ENCODE measurements around the gene RAG2.
"Not testable (repeated sequence)": the region's sequence is repeated elsewhere in the genome, so short reads cannot be mapped to it uniquely, and the experiment has no call there.

The RAG2 gene

DNA sequence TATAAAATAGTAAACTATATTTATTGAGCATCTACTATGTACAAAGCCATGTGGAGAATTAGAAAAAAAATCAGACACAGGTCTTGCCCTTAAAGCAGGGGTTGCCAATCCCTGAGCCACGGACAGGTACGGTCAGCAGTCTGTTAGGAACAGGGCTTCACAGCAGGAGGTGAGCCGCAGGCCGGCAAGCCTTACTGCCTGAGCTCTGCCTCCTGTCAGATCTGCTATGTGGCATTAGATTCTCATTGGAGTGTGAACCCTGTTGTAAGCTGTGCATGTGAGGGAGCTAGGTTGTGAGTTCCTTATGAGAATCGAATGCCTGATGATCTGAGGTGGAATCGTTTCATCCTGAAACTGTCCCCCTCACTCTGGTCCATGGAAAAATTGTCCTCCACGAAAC lies 2.1 kb upstream of the RAG2 start:
- no peak for DNase-seq (ENCODE audit: low spot score)

DNA sequence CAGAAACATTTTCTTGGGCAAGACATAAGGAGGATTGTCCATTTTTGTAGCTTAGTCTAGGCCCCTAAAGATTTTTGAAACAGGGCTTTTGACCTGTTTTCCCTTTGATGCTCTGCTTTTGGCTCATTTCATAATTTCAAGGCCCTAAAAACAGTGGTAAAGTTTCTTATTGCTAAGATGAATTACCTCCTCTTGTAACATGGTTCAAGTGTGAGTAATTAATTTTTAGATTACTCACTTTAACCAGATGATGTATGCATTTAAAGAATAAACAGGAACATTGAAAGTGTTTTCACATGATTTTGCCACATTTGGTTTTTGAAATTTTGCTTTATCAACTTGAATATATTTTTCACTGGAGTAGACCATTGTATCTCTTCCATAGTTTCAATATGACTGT lies 1.2 kb downstream of the RAG2 start:
- no peak for DNase-seq (ENCODE audit: low spot score)

GRCh38 chr11:36594316-36594989 lies 3.6 kb downstream of the RAG2 start, which contains the start of gene IFTAP:
Gene IFTAP, plus strand, starts transcription at chr11:36594502. Its CDS starts 15,602 bp downstream, at chr11:36610104.
- DNase-seq (ENCODE audit: low spot score): peak; percentile 98

DNA sequence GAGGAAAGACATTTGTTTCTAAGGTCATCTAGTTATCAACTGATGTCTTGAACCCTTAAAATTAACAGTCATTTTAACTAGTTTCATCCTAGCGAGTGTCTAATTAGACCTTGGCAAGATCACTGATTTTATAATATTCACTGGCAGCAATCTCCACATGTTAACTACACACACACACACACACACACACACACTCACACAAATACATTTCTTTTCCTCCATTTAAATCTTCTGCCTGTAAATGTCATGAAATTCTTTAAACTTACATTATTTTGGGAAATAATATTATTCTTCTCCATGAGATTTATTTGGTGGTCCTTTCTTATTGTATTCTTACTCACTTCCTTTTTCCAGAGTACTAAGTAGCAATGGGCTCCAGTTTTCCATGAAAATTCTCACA lies 6.6 kb downstream of the RAG2 start:
- DNase-seq (ENCODE audit: low spot score): no peak

DNA sequence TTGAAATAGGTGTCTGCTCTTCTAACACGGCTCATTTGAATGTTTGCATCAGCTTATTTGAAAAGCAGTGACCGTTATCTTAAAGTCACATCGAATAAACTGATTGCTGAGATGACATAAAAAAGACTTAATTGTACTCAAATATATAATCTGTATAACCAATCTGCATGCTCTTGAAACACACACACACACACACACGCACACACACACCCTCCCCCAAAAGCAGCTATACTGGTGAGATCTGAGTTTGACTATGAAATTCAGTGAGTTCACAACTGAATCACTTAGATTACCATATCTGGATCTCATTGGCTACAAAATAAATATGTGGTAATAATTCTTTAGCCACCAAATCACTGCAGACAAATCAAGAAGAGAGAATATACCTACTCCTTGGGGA lies 7.5 kb downstream of the RAG2 start:
- no peak for DNase-seq (ENCODE audit: low spot score)

DNA sequence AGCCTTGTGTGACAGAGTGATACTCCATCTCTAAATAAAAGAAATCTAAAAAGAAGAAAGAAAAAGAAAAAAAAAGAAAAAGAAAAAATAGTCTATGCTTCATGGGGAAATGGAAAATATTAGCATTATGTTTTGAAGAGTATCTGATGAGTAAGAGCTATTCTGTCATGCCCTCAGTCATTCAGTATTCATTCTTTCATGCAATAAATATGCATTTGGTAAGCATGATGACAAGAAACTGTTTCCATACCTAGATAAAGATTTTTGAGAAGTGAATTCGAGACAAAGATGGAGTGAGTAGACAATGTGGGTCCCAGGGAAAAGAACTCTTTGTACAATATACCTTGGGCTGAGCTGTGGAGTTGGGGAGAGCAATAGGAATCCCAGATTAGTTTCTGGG lies 9.9 kb downstream of the RAG2 start:
- DNase-seq (ENCODE audit: low spot score): no peak

GRCh38 chr11:36586543-36586942 lies 11.5 kb downstream of the RAG2 start:
- no peak for DNase-seq (ENCODE audit: low spot score)

DNA sequence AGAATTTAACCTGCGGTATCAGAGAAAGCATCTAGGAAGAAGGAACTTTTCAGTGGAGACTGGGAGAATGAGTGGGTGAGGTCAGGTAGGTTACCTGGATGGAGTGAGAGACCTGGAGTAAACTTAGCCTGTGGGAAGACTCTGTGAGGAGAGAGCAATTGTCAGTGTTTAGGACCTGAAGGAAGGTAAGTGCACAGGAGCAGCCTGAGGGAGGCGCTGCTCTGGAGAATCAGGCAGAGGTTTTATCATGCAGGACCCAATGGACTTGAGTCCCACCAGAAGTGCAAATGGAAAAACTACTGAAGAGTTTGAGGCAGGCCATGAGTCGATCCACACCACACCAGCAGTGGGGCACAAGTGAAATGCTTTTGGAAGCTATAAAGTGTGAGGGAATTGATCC lies 14.4 kb downstream of the RAG2 start:
- DNase-seq (ENCODE audit: low spot score): no peak

GRCh38 chr11:36581536-36581935 lies 16.5 kb downstream of the RAG2 start:
- DNase-seq (ENCODE audit: low spot score): no peak

DNA sequence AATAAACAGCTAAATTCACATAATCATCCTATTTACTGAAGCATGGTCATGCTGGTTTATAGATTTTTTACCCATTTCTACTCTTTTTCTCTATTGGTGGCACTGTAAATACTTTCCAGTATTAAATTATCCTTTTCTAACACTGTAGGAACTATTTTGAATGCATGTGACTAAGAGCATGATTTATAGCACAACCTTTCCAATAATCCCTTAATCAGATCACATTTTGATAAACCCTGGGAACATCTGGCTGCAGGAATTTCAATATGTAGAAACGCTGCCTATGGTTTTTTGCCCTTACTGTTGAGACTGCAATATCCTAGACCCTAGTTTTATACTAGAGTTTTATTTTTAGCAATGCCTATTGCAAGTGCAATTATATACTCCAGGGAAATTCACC lies 19.6 kb downstream of the RAG2 start:
- no peak for DNase-seq (ENCODE audit: low spot score)

DNA sequence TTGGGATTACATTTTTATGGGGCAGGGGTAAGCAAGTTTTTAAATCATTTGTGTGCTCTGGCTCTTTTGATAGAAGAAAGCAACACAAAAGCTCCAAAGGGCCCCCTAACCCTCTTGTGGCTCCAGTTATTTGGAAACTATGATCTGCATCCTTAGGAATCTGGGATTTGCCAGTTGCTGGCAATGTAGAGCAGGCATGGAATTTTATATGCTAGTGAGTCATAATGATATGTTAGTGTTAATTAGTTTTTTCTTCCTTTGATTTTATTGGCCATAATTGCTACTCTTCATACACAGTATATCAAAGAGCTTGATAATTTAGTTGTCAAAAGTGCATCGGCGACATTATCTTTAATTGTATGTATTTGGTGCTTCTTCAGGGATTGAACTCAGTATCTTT lies 20.2 kb downstream of the RAG2 start:
- DNase-seq (ENCODE audit: low spot score): no peak

DNA sequence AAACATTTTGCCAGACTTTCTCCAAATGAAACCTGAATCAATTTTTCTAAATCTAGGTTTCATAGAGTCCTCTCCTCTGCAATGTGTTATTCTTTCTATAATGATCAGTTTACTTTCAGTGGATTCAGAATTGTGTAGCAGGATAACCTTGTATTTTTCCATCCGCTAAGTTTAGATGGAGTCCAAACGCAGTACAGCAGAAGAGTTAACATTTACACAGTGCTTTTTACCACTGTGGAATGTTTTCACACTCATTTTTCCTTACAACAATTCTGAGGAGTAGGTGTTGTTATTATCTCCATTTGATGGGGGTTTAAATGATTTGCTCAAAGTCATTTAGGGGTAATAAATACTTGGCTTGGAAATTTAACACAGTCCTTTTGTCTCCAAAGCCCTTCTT lies 20.7 kb downstream of the RAG2 start:
- DNase-seq (ENCODE audit: low spot score): no peak

DNA sequence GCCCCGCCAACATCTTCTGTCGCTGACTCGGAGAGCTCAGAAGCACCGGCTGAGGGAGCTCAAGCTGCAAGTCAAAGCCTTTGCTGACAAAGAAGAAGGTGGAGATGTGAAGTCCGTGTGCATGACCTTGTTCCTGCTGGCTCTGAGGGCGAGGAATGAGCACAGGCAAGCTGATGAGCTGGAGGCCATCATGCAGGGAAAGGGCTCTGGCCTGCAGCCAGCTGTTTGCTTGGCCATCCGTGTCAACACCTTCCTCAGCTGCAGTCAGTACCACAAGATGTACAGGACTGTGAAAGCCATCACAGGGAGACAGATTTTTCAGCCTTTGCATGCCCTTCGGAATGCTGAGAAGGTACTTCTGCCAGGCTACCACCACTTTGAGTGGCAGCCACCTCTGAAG lies 23.6 kb downstream of the RAG2 start:
- no peak for DNase-seq (ENCODE audit: low spot score)

GRCh38 chr11:36569095-36569494 lies 28.9 kb downstream of the RAG2 start:
- DNase-seq (ENCODE audit: low spot score): no peak

DNA sequence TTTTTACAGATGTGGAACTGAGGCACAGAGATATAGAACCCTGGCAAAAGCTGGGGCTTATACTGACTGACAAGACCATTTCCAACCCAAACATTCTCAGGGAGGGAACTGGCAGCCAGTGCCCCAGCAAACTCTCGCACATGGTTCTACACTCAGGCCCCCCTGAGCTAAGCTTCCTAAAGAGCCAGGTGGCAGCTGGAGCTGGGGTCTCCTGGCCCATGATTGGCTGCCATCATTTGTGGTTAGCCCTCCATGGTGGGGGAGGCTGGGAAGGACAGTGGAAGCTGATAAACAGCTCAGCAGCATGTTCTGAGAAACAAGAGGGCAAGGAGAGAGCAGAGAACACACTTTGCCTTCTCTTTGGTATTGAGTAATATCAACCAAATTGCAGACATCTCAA lies 30.3 kb downstream of the RAG2 start, which contains the start of gene RAG1:
Gene RAG1 (plus strand): TSS at position 314 of the 400 bp plus-strand sequence. CDS start 5,298 bp downstream, outside the sequence.
- no peak for DNase-seq (ENCODE audit: low spot score)

GRCh38 chr11:36566407-36567053 lies 31.5 kb downstream of the RAG2 start:
- DNase-seq (ENCODE audit: low spot score): no peak

- DNase-seq (ENCODE audit: low spot score): no peak
Observed at GRCh38 chr11:36565031-36565610, 32.9 kb downstream of the RAG2 start.

DNA sequence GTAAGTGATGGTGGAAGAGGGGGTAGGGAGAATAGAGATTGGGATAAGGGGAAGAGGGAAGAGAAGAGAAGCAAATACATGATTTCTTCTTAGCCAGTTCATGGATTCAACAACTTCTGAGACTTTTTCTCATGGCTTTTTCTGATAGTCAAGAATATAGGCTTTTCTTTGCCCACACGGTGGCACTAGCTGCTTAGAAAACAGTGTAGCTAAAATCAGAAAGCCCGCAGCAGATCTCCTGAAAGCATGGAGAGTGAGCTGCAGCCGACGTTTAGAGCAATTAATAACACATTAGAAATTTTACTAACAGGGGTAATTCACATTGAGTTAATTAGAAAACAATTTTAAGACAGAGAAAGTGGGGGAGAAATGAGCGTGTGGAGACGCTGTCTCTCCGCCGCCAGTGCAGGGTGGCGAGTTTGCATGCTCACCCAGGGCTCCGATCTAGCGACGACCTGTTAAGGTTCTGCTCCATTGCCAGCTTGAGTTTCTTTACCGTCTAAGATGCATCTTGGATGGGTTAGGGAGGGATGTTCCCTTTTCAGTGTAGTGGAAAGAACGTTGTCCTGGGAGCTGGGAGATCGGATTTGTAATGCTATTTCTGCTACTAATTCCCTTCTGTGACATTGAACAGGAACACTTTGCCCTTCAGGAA lies 33.5 kb downstream of the RAG2 start:
- DNase-seq (ENCODE audit: low spot score): peak; percentile 80

GRCh38 chr11:36558571-36559413 lies 39.2 kb downstream of the RAG2 start:
- DNase-seq (ENCODE audit: low spot score): no peak

- DNase-seq (ENCODE audit: low spot score): no peak
Observed at GRCh38 chr11:36557991-36558390, 40.0 kb downstream of the RAG2 start.

- not testable (repeated sequence) for DNase-seq (ENCODE audit: low spot score)
Observed at GRCh38 chr11:36557390-36557789, 40.6 kb downstream of the RAG2 start.
